Memory B cell (primary cell): Measurements from ENCODE around the gene BMP5.

Experiments used
- ATAC-seq: fragments of 150-1000 bp; cut with Tn5 transposase; 2 replicates; pipeline ENCODE4 v1.10.0; 2021; ENCODE audit warnings: low read depth, mild to moderate bottlenecking, moderate library complexity
- DNase-seq, 2 donors: peaks; one replicate each; pipeline ENCODE4 v3.0.0; 2022; ENCODE audit warnings: low spot score in 2 of 2
- H3K27ac Mint-ChIP-seq: one replicate; pipeline ENCODE4 v1.8.0; 2022; ENCODE audit warnings: mild to moderate bottlenecking, moderate library complexity, mixed read lengths
- H3K27me3 Mint-ChIP-seq: one replicate; pipeline ENCODE4 v1.8.0; 2022; ENCODE audit warnings: mixed read lengths
- H3K36me3 Mint-ChIP-seq: one replicate; pipeline ENCODE4 v1.8.0; 2022; ENCODE audit warnings: mild to moderate bottlenecking, mixed read lengths
- H3K4me1 Mint-ChIP-seq: one replicate; pipeline ENCODE4 v1.8.0; 2022; ENCODE audit warnings: mixed read lengths
- H3K4me3 Mint-ChIP-seq: one replicate; pipeline ENCODE4 v1.8.0; 2022; ENCODE audit warnings: mild to moderate bottlenecking, moderate library complexity, mixed read lengths
- H3K9me3 Mint-ChIP-seq: one replicate; pipeline ENCODE4 v1.8.0; 2022; ENCODE audit warnings: mixed read lengths

Gene BMP5

GRCh38 chr6:55818482-55818881 is 56.9 kb downstream of the BMP5 start:
- Mint-ChIP-seq H3K4me3 (no peak overlapping the region), H3K9me3 (peaks cover 4% of the 10 kb centered on the region), H3K36me3 (no peaks in the 10 kb centered on the region), H3K27me3 (no peaks in the 10 kb centered on the region), H3K27ac (no peak overlapping the region), H3K4me1 (no peaks in the 10 kb centered on the region)
- no peak for DNase-seq
- no peak for ATAC-seq

GRCh38 chr6:55812509-55812908 is 62.9 kb downstream of the BMP5 start:
- H3K4me1 Mint-ChIP-seq: no peaks in the 10 kb centered on the region

GRCh38 chr6:55811074-55811473 is 64.3 kb downstream of the BMP5 start:
- Mint-ChIP-seq H3K9me3 (peaks cover 5% of the 10 kb centered on the region), H3K27ac (no peak overlapping the region), H3K36me3 (no peaks in the 10 kb centered on the region), H3K4me3 (no peak overlapping the region), H3K4me1 (no peaks in the 10 kb centered on the region), H3K27me3 (no peaks in the 10 kb centered on the region)
- no peak for DNase-seq
- ATAC-seq: no peak

More at GRCh38 chr6:55812509-55812908, 62.9 kb downstream of the BMP5 start:
- Mint-ChIP-seq H3K27ac (no peak overlapping the region), H3K36me3 (no peaks in the 10 kb centered on the region), H3K27me3 (no peaks in the 10 kb centered on the region), H3K9me3 (peaks cover 3% of the 10 kb centered on the region), H3K4me3 (no peak overlapping the region)
- ATAC-seq: no peak
- no peak for DNase-seq

- Mint-ChIP-seq H3K4me1 (no peaks in the 10 kb centered on the region), H3K4me3 (no peak overlapping the region), H3K36me3 (no peaks in the 10 kb centered on the region), H3K9me3 (peaks cover 9% of the 10 kb centered on the region), H3K27ac (no peak overlapping the region), H3K27me3 (no peaks in the 10 kb centered on the region)
- no peak for ATAC-seq
- DNase-seq: no peak
Measured at GRCh38 chr6:55802259-55802658, 73.1 kb downstream of the BMP5 start.

- H3K27ac Mint-ChIP-seq: no peak overlapping the region
- ATAC-seq (no peak), DNase-seq (no peak)
- peaks cover 6% of the 10 kb centered on the region for H3K9me3 Mint-ChIP-seq
- no peaks in the 10 kb centered on the region for H3K27me3 Mint-ChIP-seq
- H3K4me3 Mint-ChIP-seq: no peak overlapping the region
- no peaks in the 10 kb centered on the region for H3K4me1 Mint-ChIP-seq
- no peaks in the 10 kb centered on the region for H3K36me3 Mint-ChIP-seq
Measured at GRCh38 chr6:55798571-55798970, 76.8 kb downstream of the BMP5 start.

- Mint-ChIP-seq H3K36me3 (no peaks in the 10 kb centered on the region), H3K4me1 (no peaks in the 10 kb centered on the region), H3K27ac (no peak overlapping the region), H3K27me3 (no peaks in the 10 kb centered on the region), H3K4me3 (no peak overlapping the region), H3K9me3 (peaks cover 6% of the 10 kb centered on the region)
- ATAC-seq (no peak), DNase-seq (no peak)
Measured at GRCh38 chr6:55794136-55794812, 81.1 kb downstream of the BMP5 start.

- Mint-ChIP-seq H3K4me3 (no peak overlapping the region), H3K9me3 (no peaks in the 10 kb centered on the region), H3K36me3 (no peaks in the 10 kb centered on the region), H3K27ac (no peak overlapping the region), H3K4me1 (no peaks in the 10 kb centered on the region), H3K27me3 (no peaks in the 10 kb centered on the region)
- DNase-seq (no peak), ATAC-seq (no peak)
Measured at GRCh38 chr6:55785273-55785672, 90.1 kb downstream of the BMP5 start.

GRCh38 chr6:55782275-55782674 is 93.1 kb downstream of the BMP5 start:
- Mint-ChIP-seq H3K9me3 (peaks cover 4% of the 10 kb centered on the region), H3K27ac (no peak overlapping the region), H3K4me1 (no peaks in the 10 kb centered on the region), H3K27me3 (no peaks in the 10 kb centered on the region), H3K36me3 (no peaks in the 10 kb centered on the region), H3K4me3 (no peak overlapping the region)
- ATAC-seq (no peak), DNase-seq (no peak)

GRCh38 chr6:55778705-55779104 is 96.7 kb downstream of the BMP5 start:
- Mint-ChIP-seq H3K36me3 (no peaks in the 10 kb centered on the region), H3K4me3 (no peak overlapping the region), H3K9me3 (peaks cover 4% of the 10 kb centered on the region), H3K4me1 (no peaks in the 10 kb centered on the region), H3K27me3 (no peaks in the 10 kb centered on the region), H3K27ac (no peak overlapping the region)
- no peak for DNase-seq
- ATAC-seq: no peak

- Mint-ChIP-seq H3K9me3 (peaks cover 4% of the 10 kb centered on the region), H3K4me3 (no peak overlapping the region), H3K27me3 (no peaks in the 10 kb centered on the region), H3K4me1 (no peaks in the 10 kb centered on the region), H3K27ac (no peak overlapping the region), H3K36me3 (no peaks in the 10 kb centered on the region)
- ATAC-seq: no peak
- no peak for DNase-seq
Measured at GRCh38 chr6:55777469-55777868, 97.9 kb downstream of the BMP5 start.

GRCh38 chr6:55776113-55776512 is 99.3 kb downstream of the BMP5 start:
- DNase-seq (no peak), ATAC-seq (no peak)
- Mint-ChIP-seq H3K27me3 (no peaks in the 10 kb centered on the region), H3K4me1 (no peaks in the 10 kb centered on the region), H3K27ac (no peak overlapping the region), H3K9me3 (peaks cover 4% of the 10 kb centered on the region), H3K4me3 (no peak overlapping the region), H3K36me3 (no peaks in the 10 kb centered on the region)

GRCh38 chr6:55775029-55775318 is 100.4 kb downstream of the BMP5 start:
- no peaks in the 10 kb centered on the region for H3K27me3 Mint-ChIP-seq
- H3K27ac Mint-ChIP-seq: no peak overlapping the region
- H3K4me1 Mint-ChIP-seq: no peaks in the 10 kb centered on the region
- ATAC-seq: no peak
- H3K4me3 Mint-ChIP-seq: no peak overlapping the region
- H3K9me3 Mint-ChIP-seq: peaks cover 4% of the 10 kb centered on the region
- DNase-seq: no peak
- H3K36me3 Mint-ChIP-seq: no peaks in the 10 kb centered on the region

GRCh38 chr6:55774286-55775028 is 100.9 kb downstream of the BMP5 start:
- Mint-ChIP-seq H3K36me3 (no peaks in the 10 kb centered on the region), H3K9me3 (peaks cover 4% of the 10 kb centered on the region), H3K4me1 (no peaks in the 10 kb centered on the region), H3K27me3 (no peaks in the 10 kb centered on the region), H3K27ac (no peak overlapping the region), H3K4me3 (no peak overlapping the region)
- DNase-seq (no peak), ATAC-seq (no peak)

GRCh38 chr6:55773620-55774216 is 101.7 kb downstream of the BMP5 start:
- H3K36me3 Mint-ChIP-seq: no peaks in the 10 kb centered on the region
- H3K9me3 Mint-ChIP-seq: peaks cover 2% of the 10 kb centered on the region
- no peak overlapping the region for H3K27ac Mint-ChIP-seq
- H3K4me1 Mint-ChIP-seq: no peaks in the 10 kb centered on the region
- no peak overlapping the region for H3K4me3 Mint-ChIP-seq
- H3K27me3 Mint-ChIP-seq: no peaks in the 10 kb centered on the region
- no peak for DNase-seq
- ATAC-seq: no peak

- no peaks in the 10 kb centered on the region for H3K9me3 Mint-ChIP-seq
- ATAC-seq: no peak
- H3K36me3 Mint-ChIP-seq: no peaks in the 10 kb centered on the region
- H3K4me3 Mint-ChIP-seq: no peak overlapping the region
- H3K4me1 Mint-ChIP-seq: no peaks in the 10 kb centered on the region
- no peak for DNase-seq
- no peak overlapping the region for H3K27ac Mint-ChIP-seq
- H3K27me3 Mint-ChIP-seq: no peaks in the 10 kb centered on the region
Measured at GRCh38 chr6:55772730-55773129, 102.7 kb downstream of the BMP5 start.
